ENCODE results near the gene CALHM6. TPM values are rescaled to one million over a fixed set of nuclear protein-coding genes. Genes with fewer than 3 reads are reported as not detected.

The CALHM6 gene
- total RNA-seq, 2 donors from 2014 or later = 7.5 to 18.9 TPM

GRCh38 chr6:116451916-116452315 is 9.3 kb upstream of the CALHM6 start:
- Mint-ChIP-seq H3K4me1 (peaks cover 14% of the 10 kb centered on the region), H3K9me3 (no peaks in the 10 kb centered on the region), H3K36me3 (ENCODE audit: low read depth) (no peaks in the 10 kb centered on the region), H3K27ac (no peak overlapping the region), H3K27me3 (peaks cover 16% of the 10 kb centered on the region), H3K4me3 (no peak overlapping the region)
- no peak for ATAC-seq (replicated peaks)

GRCh38 chr6:116452531-116452930 is 8.6 kb upstream of the CALHM6 start:
- Mint-ChIP-seq H3K27me3 (peaks cover 16% of the 10 kb centered on the region), H3K4me3 (no peak overlapping the region), H3K9me3 (no peaks in the 10 kb centered on the region), H3K4me1 (peaks cover 13% of the 10 kb centered on the region), H3K27ac (no peak overlapping the region), H3K36me3 (ENCODE audit: low read depth) (no peaks in the 10 kb centered on the region)
- ATAC-seq (replicated peaks) = no peak

GRCh38 chr6:116456106-116456505 is 5.1 kb upstream of the CALHM6 start:
- peaks cover 5% of the 10 kb centered on the region for H3K4me1 Mint-ChIP-seq
- H3K4me3 Mint-ChIP-seq = no peak overlapping the region
- H3K27ac Mint-ChIP-seq = no peak overlapping the region
- H3K9me3 Mint-ChIP-seq = no peaks in the 10 kb centered on the region
- H3K27me3 Mint-ChIP-seq = peaks cover 11% of the 10 kb centered on the region
- no peak for ATAC-seq (replicated peaks)
- H3K36me3 Mint-ChIP-seq (ENCODE audit: low read depth) = no peaks in the 10 kb centered on the region

- H3K27me3 Mint-ChIP-seq = peaks cover 15% of the 10 kb centered on the region
- no peaks in the 10 kb centered on the region for H3K9me3 Mint-ChIP-seq
- H3K27ac Mint-ChIP-seq = no peak overlapping the region
- H3K4me3 Mint-ChIP-seq = no peak overlapping the region
- no peak for ATAC-seq (replicated peaks)
- no peaks in the 10 kb centered on the region for H3K36me3 Mint-ChIP-seq (ENCODE audit: low read depth)
- H3K4me1 Mint-ChIP-seq = peaks cover 7% of the 10 kb centered on the region
Measured at GRCh38 chr6:116456927-116457326, 4.2 kb upstream of the CALHM6 start.

- peaks cover 13% of the 10 kb centered on the region for H3K27me3 Mint-ChIP-seq
- ATAC-seq (replicated peaks) = no peak
- H3K27ac Mint-ChIP-seq = no peak overlapping the region
- peaks cover 7% of the 10 kb centered on the region for H3K4me1 Mint-ChIP-seq
- H3K9me3 Mint-ChIP-seq = no peaks in the 10 kb centered on the region
- H3K4me3 Mint-ChIP-seq = no peak overlapping the region
- no peaks in the 10 kb centered on the region for H3K36me3 Mint-ChIP-seq (ENCODE audit: low read depth)
Measured at GRCh38 chr6:116458264-116458663, 2.9 kb upstream of the CALHM6 start.

GRCh38 chr6:116459927-116460326 is 1.2 kb upstream of the CALHM6 start:
- Mint-ChIP-seq H3K4me1 (peaks cover 12% of the 10 kb centered on the region), H3K4me3 (no peak overlapping the region)
- no peak for ATAC-seq (replicated peaks)

GRCh38 chr6:116461932-116462885 is 1.0 kb downstream of the CALHM6 start:
- Mint-ChIP-seq H3K4me3 (peak overlapping the region; percentile 80), H3K4me1 (peaks cover 12% of the 10 kb centered on the region), H3K27ac (peak overlapping the region; percentile 80), H3K27me3 (peaks cover 7% of the 10 kb centered on the region), H3K36me3 (ENCODE audit: low read depth) (no peaks in the 10 kb centered on the region), H3K9me3 (no peaks in the 10 kb centered on the region)
- peak; percentile 93 for ATAC-seq (replicated peaks)

More at GRCh38 chr6:116459927-116460326, 1.2 kb upstream of the CALHM6 start:
- peaks cover 7% of the 10 kb centered on the region for H3K27me3 Mint-ChIP-seq
- H3K36me3 Mint-ChIP-seq (ENCODE audit: low read depth) = no peaks in the 10 kb centered on the region
- H3K27ac Mint-ChIP-seq = no peak overlapping the region
- H3K9me3 Mint-ChIP-seq = no peaks in the 10 kb centered on the region

- no peaks in the 10 kb centered on the region for H3K36me3 Mint-ChIP-seq (ENCODE audit: low read depth)
- ATAC-seq (replicated peaks) = no peak
- peaks cover 12% of the 10 kb centered on the region for H3K4me1 Mint-ChIP-seq
- no peak overlapping the region for H3K27ac Mint-ChIP-seq
- H3K9me3 Mint-ChIP-seq = no peaks in the 10 kb centered on the region
- H3K4me3 Mint-ChIP-seq = peak overlapping the region; percentile 80
- peaks cover 7% of the 10 kb centered on the region for H3K27me3 Mint-ChIP-seq
Measured at GRCh38 chr6:116463301-116463700, 2.1 kb downstream of the CALHM6 start.

GRCh38 chr6:116465246-116465645 is 4.1 kb downstream of the CALHM6 start:
- Mint-ChIP-seq H3K36me3 (ENCODE audit: low read depth) (no peaks in the 10 kb centered on the region), H3K27me3 (peaks cover 7% of the 10 kb centered on the region), H3K27ac (peak overlapping the region; percentile 24), H3K4me3 (no peak overlapping the region), H3K4me1 (peaks cover 12% of the 10 kb centered on the region), H3K9me3 (no peaks in the 10 kb centered on the region)
- ATAC-seq (replicated peaks) = peak; percentile 18

GRCh38 chr6:116467096-116467495 is 5.9 kb downstream of the CALHM6 start:
- H3K4me1 Mint-ChIP-seq = peaks cover 5% of the 10 kb centered on the region
- H3K4me3 Mint-ChIP-seq = no peak overlapping the region
- H3K27ac Mint-ChIP-seq = no peak overlapping the region
- no peaks in the 10 kb centered on the region for H3K36me3 Mint-ChIP-seq (ENCODE audit: low read depth)
- ATAC-seq (replicated peaks) = no peak
- no peaks in the 10 kb centered on the region for H3K27me3 Mint-ChIP-seq
- no peaks in the 10 kb centered on the region for H3K9me3 Mint-ChIP-seq

- H3K36me3 Mint-ChIP-seq (ENCODE audit: low read depth) = no peaks in the 10 kb centered on the region
- no peak overlapping the region for H3K27ac Mint-ChIP-seq
- no peaks in the 10 kb centered on the region for H3K9me3 Mint-ChIP-seq
- peaks cover 5% of the 10 kb centered on the region for H3K4me1 Mint-ChIP-seq
- H3K27me3 Mint-ChIP-seq = peaks cover under 1% of the 10 kb centered on the region
- ATAC-seq (replicated peaks) = no peak
- H3K4me3 Mint-ChIP-seq = no peak overlapping the region
Measured at GRCh38 chr6:116467514-116467913, 6.3 kb downstream of the CALHM6 start.

GRCh38 chr6:116468293-116468692 is 7.1 kb downstream of the CALHM6 start:
- Mint-ChIP-seq H3K27ac (no peak overlapping the region), H3K4me3 (no peak overlapping the region), H3K36me3 (ENCODE audit: low read depth) (no peaks in the 10 kb centered on the region), H3K9me3 (no peaks in the 10 kb centered on the region), H3K27me3 (peaks cover 4% of the 10 kb centered on the region), H3K4me1 (peaks cover 5% of the 10 kb centered on the region)
- ATAC-seq (replicated peaks) = no peak

GRCh38 chr6:116471531-116471930 is 10.4 kb downstream of the CALHM6 start:
- Mint-ChIP-seq H3K27ac (no peak overlapping the region), H3K27me3 (peaks cover 4% of the 10 kb centered on the region), H3K4me1 (peaks cover 19% of the 10 kb centered on the region), H3K9me3 (no peaks in the 10 kb centered on the region), H3K4me3 (no peak overlapping the region), H3K36me3 (ENCODE audit: low read depth) (no peaks in the 10 kb centered on the region)
- no peak for ATAC-seq (replicated peaks)

GRCh38 chr6:116472706-116473105 is 11.5 kb downstream of the CALHM6 start:
- Mint-ChIP-seq H3K4me1 (peaks cover 19% of the 10 kb centered on the region), H3K27me3 (peaks cover 4% of the 10 kb centered on the region), H3K9me3 (no peaks in the 10 kb centered on the region), H3K4me3 (no peak overlapping the region), H3K27ac (no peak overlapping the region), H3K36me3 (ENCODE audit: low read depth) (no peaks in the 10 kb centered on the region)
- no peak for ATAC-seq (replicated peaks)

- no peaks in the 10 kb centered on the region for H3K36me3 Mint-ChIP-seq (ENCODE audit: low read depth)
- ATAC-seq (replicated peaks) = no peak
- no peaks in the 10 kb centered on the region for H3K9me3 Mint-ChIP-seq
- H3K4me3 Mint-ChIP-seq = peak overlapping the region; percentile 70
- H3K27me3 Mint-ChIP-seq = peaks cover 4% of the 10 kb centered on the region
- H3K27ac Mint-ChIP-seq = peak overlapping the region; percentile 62
- H3K4me1 Mint-ChIP-seq = peaks cover 19% of the 10 kb centered on the region
Measured at GRCh38 chr6:116475141-116475540, 14.0 kb downstream of the CALHM6 start.
